PC-3 (cell line): Measurements from ENCODE around the gene SST. TPM values are rescaled to one million over a fixed set of nuclear protein-coding genes. Genes with fewer than 3 reads are reported as not detected.

ENCODE experiments used
- ATAC-seq: fragments of 200-7000 bp; cut with Tn5 transposase; 2 replicates; pipeline ENCODE4 v1.9.1; 2020; ENCODE audit warnings: mild to moderate bottlenecking, moderate library complexity
- BruUV-seq: library from RNA; stranded (reverse); fragments of 400-500 nt; replicated peaks from 2 replicates; lab custom pipeline; 2021; lab: Mats Ljungman, UMichigan
- CTCF ChIA-PET: fragments of 300-600 bp; sonication (Branson Sonifier 250); formaldehyde crosslinking; loops from one replicate; lab custom pipeline; 2022; ENCODE audit warnings: antibody characterized with exemption; lab: Charles Lee
- POLR2A ChIA-PET: fragments of 300-600 bp; sonication (Branson Sonifier 250); formaldehyde crosslinking; loops from one replicate; lab custom pipeline; 2022; ENCODE audit warnings: antibody characterized with exemption; ENCODE audit not compliant: unreplicated experiment; lab: Charles Lee
- DNase-seq: peaks from one replicate; pipeline ENCODE4 v3.0.0-alpha.2; 2015
- H2AFZ ChIP-seq: fragments of 300-600 bp; sonication (generic); 2 replicates; pipeline ENCODE4 v1.6.0; 2016; ENCODE audit warnings: antibody characterized with exemption, low read length
- H3F3A ChIP-seq: fragments of 300-600 bp; sonication (generic); one replicate; pipeline ENCODE4 v1.6.0; 2017; ENCODE audit warnings: antibody characterized with exemption, low read length, control low read depth, mild to moderate bottlenecking; ENCODE audit not compliant: unreplicated experiment
- H3K27ac ChIP-seq: fragments of 300-600 bp; sonication (generic); 2 replicates; pipeline ENCODE4 v1.5.1; 2016; ENCODE audit warnings: mild to moderate bottlenecking, low read length
- H3K27me3 ChIP-seq: fragments of 300-600 bp; sonication (generic); 2 replicates; pipeline ENCODE4 v1.6.1; 2016; ENCODE audit warnings: low read length, mixed read lengths
- H3K36me3 ChIP-seq: fragments of 300-600 bp; sonication (generic); 2 replicates; pipeline ENCODE4 v1.6.1; 2016; ENCODE audit warnings: low read depth, mixed run types, low read length, mixed read lengths
- H3K4me1 ChIP-seq: fragments of 300-600 bp; sonication (generic); 2 replicates; pipeline ENCODE4 v1.5.1; 2016; ENCODE audit warnings: low read length; ENCODE audit not compliant: insufficient read depth
- H3K4me2 ChIP-seq: fragments of 300-600 bp; sonication (generic); 2 replicates; pipeline ENCODE4 v1.6.0; 2016; ENCODE audit warnings: low read length
- H3K4me3 ChIP-seq: fragments of 300-600 bp; sonication (generic); 2 replicates; pipeline ENCODE4 v1.5.1; 2016; ENCODE audit warnings: mild to moderate bottlenecking, low read length, mixed read lengths
- H3K79me2 ChIP-seq: fragments of 300-600 bp; sonication (generic); 2 replicates; pipeline ENCODE4 v1.6.1; 2017; ENCODE audit warnings: low read length, mixed read lengths
- H3K9ac ChIP-seq: fragments of 300-600 bp; sonication (generic); 2 replicates; pipeline ENCODE4 v1.6.0; 2016; ENCODE audit warnings: mild to moderate bottlenecking, low read length
- H3K9me2 ChIP-seq: fragments of 300-600 bp; sonication (generic); replicated peaks from 2 replicates; pipeline ENCODE4 v1.6.1; 2016; ENCODE audit warnings: mixed run types, low read length, mixed read lengths
- H3K9me3 ChIP-seq: fragments of 300-600 bp; sonication (generic); 2 replicates; pipeline ENCODE4 v1.6.1; 2016; ENCODE audit warnings: low read length, mixed read lengths
- H4K20me1 ChIP-seq: fragments of 300-600 bp; sonication (generic); 2 replicates; pipeline ENCODE4 v1.6.1; 2016; ENCODE audit warnings: low read length, mixed read lengths
- CTCF ChIP-seq: fragments of 300-600 bp; sonication (generic); conservative IDR thresholded peaks from 2 replicates; pipeline ENCODE4 v1.5.1; 2017; ENCODE audit warnings: antibody characterized with exemption, low read depth, mild to moderate bottlenecking, low read length
- EZH2 ChIP-seq: fragments of 300-600 bp; sonication (generic); IDR thresholded peaks from one replicate; pipeline ENCODE4 v1.6.1; 2017; ENCODE audit warnings: antibody characterized with exemption, mild to moderate bottlenecking, low read length; ENCODE audit not compliant: unreplicated experiment
- EZH2phosphoT487 ChIP-seq: fragments of 300-600 bp; sonication (generic); IDR thresholded peaks from 2 replicates; pipeline ENCODE4 v1.6.1; 2018; ENCODE audit warnings: mild to moderate bottlenecking, antibody characterized with exemption, low read length, borderline replicate concordance
- intact Hi-C: fragments of 100-400 bp; cut with micrococcal nuclease; formaldehyde crosslinking; loops from 2 replicates; pipeline ENCODE4 v1.9.0; 2023
- total RNA-seq: library from RNA; depleted of rRNA; stranded (reverse); fragments of >200 nt; gene quantifications from 2 replicates; pipeline ENCODE4 v1.2.3, GENCODE V29; 2014

Gene SST
- total RNA-seq, 1 experiment from 2014 or later = not detected

DNA sequence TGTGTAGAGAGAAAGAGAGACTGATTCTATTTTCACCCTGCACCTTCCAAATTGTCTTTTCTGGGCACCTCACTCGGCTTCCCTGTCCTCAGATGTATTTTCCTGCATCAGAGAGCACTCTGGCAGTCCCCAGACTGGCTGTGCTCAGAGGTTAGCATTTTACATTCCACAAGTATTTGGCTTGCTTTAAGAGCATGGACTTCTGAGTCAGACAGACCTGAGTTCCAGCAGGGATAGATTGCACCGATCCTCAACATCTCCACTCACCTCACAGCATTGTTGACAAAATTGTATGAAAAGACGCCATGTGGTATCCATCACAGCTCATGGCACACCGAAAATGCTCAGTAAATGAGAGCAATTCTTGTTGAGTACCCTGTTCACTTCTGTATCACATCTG lies 45.6 kb downstream of the SST start:
- peaks cover 67% of the 10 kb centered on the region for H3K27me3 ChIP-seq
- no peak for DNase-seq
- no peak overlapping the region for H3K4me3 ChIP-seq
- H3K9me3 ChIP-seq = no peaks in the 10 kb centered on the region
- H3K9me2 ChIP-seq = no peaks in the 10 kb centered on the region
- H3K4me2 ChIP-seq = no peak overlapping the region
- no peaks in the 10 kb centered on the region for H3K4me1 ChIP-seq
- intact Hi-C loops = no loop called here
- no peak overlapping the region for H3K27ac ChIP-seq
- H3K36me3 ChIP-seq = no peaks in the 10 kb centered on the region
- no peaks in the 10 kb centered on the region for H3F3A ChIP-seq
- H3K9ac ChIP-seq = no peak overlapping the region
- H2AFZ ChIP-seq = no peak overlapping the region
- no peak for ATAC-seq
- ChIA-PET CTCF (no interaction called here), POLR2A (no interaction called here)
- H3K79me2 ChIP-seq = no peaks in the 10 kb centered on the region
- H4K20me1 ChIP-seq = no peaks in the 10 kb centered on the region
- TF ChIP-seq EZH2 = no peak
- no peak for TF ChIP-seq EZH2phosphoT487
- no peak for TF ChIP-seq CTCF
- no TSS peak for BruUV-seq

GRCh38 chr3:187623285-187623814 lies 46.8 kb downstream of the SST start:
- Histone ChIP-seq H3K27me3 (peaks cover 74% of the 10 kb centered on the region), H3K9ac (no peak overlapping the region), H3K9me2 (no peaks in the 10 kb centered on the region), H3K4me2 (no peak overlapping the region), H3K9me3 (no peaks in the 10 kb centered on the region), H3K4me1 (no peaks in the 10 kb centered on the region), H3K36me3 (no peaks in the 10 kb centered on the region), H3K27ac (no peak overlapping the region), H2AFZ (no peak overlapping the region), H3K79me2 (no peaks in the 10 kb centered on the region), H4K20me1 (no peaks in the 10 kb centered on the region), H3K4me3 (no peak overlapping the region), H3F3A (no peaks in the 10 kb centered on the region)
- intact Hi-C loops = no loop called here
- no peak for DNase-seq
- TF ChIP-seq CTCF (no peak), EZH2phosphoT487 (no peak), EZH2 (no peak)
- no TSS peak for BruUV-seq
- ChIA-PET CTCF (no interaction called here), POLR2A (no interaction called here)
- ATAC-seq = no peak

DNA sequence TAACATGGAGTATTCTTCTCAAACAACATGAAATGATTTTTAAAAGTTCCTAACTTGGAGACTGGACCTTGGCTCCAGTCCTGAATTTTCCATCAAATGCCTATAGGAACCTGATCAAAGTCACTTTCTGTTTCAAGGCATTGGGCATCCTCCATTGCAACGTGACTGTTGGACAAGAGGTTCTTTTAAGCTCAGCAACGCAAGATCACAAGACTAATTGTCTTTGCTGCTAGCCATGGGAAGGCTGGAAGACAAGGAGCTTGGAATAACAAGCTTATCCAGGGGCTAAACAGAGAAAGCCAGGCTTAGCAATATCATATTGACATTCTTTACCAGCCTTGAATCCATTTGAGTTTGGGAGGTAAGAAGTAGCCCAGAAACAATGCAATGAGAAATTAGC lies 48.3 kb downstream of the SST start:
- no peaks in the 10 kb centered on the region for H3F3A ChIP-seq
- no peak overlapping the region for H3K4me2 ChIP-seq
- ChIA-PET POLR2A (no interaction called here), CTCF (no interaction called here)
- no peaks in the 10 kb centered on the region for H3K4me1 ChIP-seq
- H3K9me2 ChIP-seq = no peaks in the 10 kb centered on the region
- ATAC-seq (no peak), DNase-seq (no peak)
- H3K9ac ChIP-seq = no peak overlapping the region
- no peak overlapping the region for H2AFZ ChIP-seq
- no peak overlapping the region for H3K4me3 ChIP-seq
- no peaks in the 10 kb centered on the region for H3K79me2 ChIP-seq
- no peaks in the 10 kb centered on the region for H3K9me3 ChIP-seq
- no peak for TF ChIP-seq EZH2
- TF ChIP-seq EZH2phosphoT487 = no peak
- TF ChIP-seq CTCF = no peak
- BruUV-seq = no TSS peak
- H3K27ac ChIP-seq = no peak overlapping the region
- peaks cover 80% of the 10 kb centered on the region for H3K27me3 ChIP-seq
- H4K20me1 ChIP-seq = no peaks in the 10 kb centered on the region
- H3K36me3 ChIP-seq = no peaks in the 10 kb centered on the region
- intact Hi-C loops = no loop called here
